ENCODE data around the gene ITGAX.

The ITGAX gene

GRCh38 chr16:31395647-31396046 lies 40.7 kb downstream of the ITGAX start:
- Histone ChIP-seq H3K4me3 (ENCODE audit: low read depth in 1 of 2, low read length in 2 of 2) (no peak overlapping the region), H3K9me3 (ENCODE audit: control insufficient read depth in 1 of 2, low read length in 2 of 2) (no peaks in the 10 kb centered on the region)

DNA sequence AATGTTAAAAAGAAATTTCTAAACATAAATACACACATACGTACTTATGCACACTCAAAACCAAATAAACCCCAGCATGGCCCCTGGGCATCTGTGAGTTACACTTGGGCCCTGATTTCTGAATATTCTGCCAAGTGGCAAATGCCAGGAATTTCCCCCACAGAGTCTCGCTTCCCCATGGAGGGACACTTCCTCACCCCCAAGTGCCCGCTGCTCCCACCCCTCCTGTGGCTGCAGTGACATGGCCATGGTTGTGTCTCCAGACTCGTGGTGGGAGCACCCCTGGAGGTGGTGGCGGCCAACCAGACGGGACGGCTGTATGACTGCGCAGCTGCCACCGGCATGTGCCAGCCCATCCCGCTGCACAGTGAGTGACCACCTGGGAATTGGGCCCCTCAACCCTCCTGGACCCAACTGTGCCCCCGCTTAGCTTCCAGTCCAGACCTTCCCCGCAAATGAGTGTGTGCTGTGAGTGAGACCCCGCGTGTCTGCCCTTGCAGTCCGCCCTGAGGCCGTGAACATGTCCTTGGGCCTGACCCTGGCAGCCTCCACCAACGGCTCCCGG lies 42.2 kb downstream of the ITGAX start:
- no peak overlapping the region for H3K9ac ChIP-seq (ENCODE audit: low read depth in 1 of 2, low read length in 2 of 2)
- H3K36me3 ChIP-seq (ENCODE audit: control insufficient read depth in 1 of 2, insufficient read depth in 2 of 2, low read length in 2 of 2) = no peaks in the 10 kb centered on the region
- H3K4me3 ChIP-seq (ENCODE audit: low read depth in 1 of 2, low read length in 2 of 2) = no peak overlapping the region
- no peaks in the 10 kb centered on the region for H3K4me1 ChIP-seq (ENCODE audit: control insufficient read depth in 1 of 2, insufficient read depth in 2 of 2, low read length in 2 of 2)
- H3K27ac ChIP-seq (ENCODE audit: low read depth, low read length) = no peak overlapping the region
- no peaks in the 10 kb centered on the region for H3K9me3 ChIP-seq (ENCODE audit: control insufficient read depth in 1 of 2, low read length in 2 of 2)
- H3K27me3 ChIP-seq (ENCODE audit: control insufficient read depth in 1 of 2, insufficient read depth in 2 of 2, low read length in 2 of 2) = no peaks in the 10 kb centered on the region

More at GRCh38 chr16:31395647-31396046, 40.7 kb downstream of the ITGAX start:
- no peaks in the 10 kb centered on the region for H3K4me1 ChIP-seq (ENCODE audit: control insufficient read depth in 1 of 2, insufficient read depth in 2 of 2, low read length in 2 of 2)
- no peaks in the 10 kb centered on the region for H3K36me3 ChIP-seq (ENCODE audit: control insufficient read depth in 1 of 2, insufficient read depth in 2 of 2, low read length in 2 of 2)
- no peak overlapping the region for H3K27ac ChIP-seq (ENCODE audit: low read depth, low read length)
- no peaks in the 10 kb centered on the region for H3K27me3 ChIP-seq (ENCODE audit: control insufficient read depth in 1 of 2, insufficient read depth in 2 of 2, low read length in 2 of 2)
- no peak overlapping the region for H3K9ac ChIP-seq (ENCODE audit: low read depth in 1 of 2, low read length in 2 of 2)

DNA sequence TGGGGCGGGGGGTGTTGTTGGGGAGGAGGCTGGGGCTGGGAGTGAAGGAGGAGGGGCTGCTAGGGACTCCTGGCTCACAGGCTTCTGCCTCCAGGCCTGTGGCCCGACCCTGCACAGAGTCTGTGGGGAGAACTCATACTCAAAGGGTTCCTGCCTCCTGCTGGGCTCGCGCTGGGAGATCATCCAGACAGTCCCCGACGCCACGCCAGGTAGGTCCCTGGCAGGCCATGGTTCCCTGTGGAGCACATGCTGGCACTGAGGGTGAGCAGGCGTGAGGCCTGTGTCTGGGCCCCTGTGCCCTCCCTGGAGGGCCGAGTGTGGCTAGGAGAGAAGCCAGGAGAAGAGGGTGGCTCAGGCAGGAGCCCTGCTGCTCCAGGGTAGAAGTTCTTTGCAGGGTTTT lies 42.7 kb downstream of the ITGAX start:
- no peak overlapping the region for H3K9ac ChIP-seq (ENCODE audit: low read depth in 1 of 2, low read length in 2 of 2)
- no peaks in the 10 kb centered on the region for H3K9me3 ChIP-seq (ENCODE audit: control insufficient read depth in 1 of 2, low read length in 2 of 2)
- H3K4me3 ChIP-seq (ENCODE audit: low read depth in 1 of 2, low read length in 2 of 2) = no peak overlapping the region
- H3K36me3 ChIP-seq (ENCODE audit: control insufficient read depth in 1 of 2, insufficient read depth in 2 of 2, low read length in 2 of 2) = no peaks in the 10 kb centered on the region
- no peaks in the 10 kb centered on the region for H3K27me3 ChIP-seq (ENCODE audit: control insufficient read depth in 1 of 2, insufficient read depth in 2 of 2, low read length in 2 of 2)
- H3K27ac ChIP-seq (ENCODE audit: low read depth, low read length) = no peak overlapping the region
- no peaks in the 10 kb centered on the region for H3K4me1 ChIP-seq (ENCODE audit: control insufficient read depth in 1 of 2, insufficient read depth in 2 of 2, low read length in 2 of 2)

GRCh38 chr16:31400191-31400590 lies 45.2 kb downstream of the ITGAX start:
- Histone ChIP-seq H3K9me3 (ENCODE audit: control insufficient read depth in 1 of 2, low read length in 2 of 2) (no peaks in the 10 kb centered on the region), H3K4me1 (ENCODE audit: control insufficient read depth in 1 of 2, insufficient read depth in 2 of 2, low read length in 2 of 2) (no peaks in the 10 kb centered on the region), H3K27ac (ENCODE audit: low read depth, low read length) (no peak overlapping the region), H3K4me3 (ENCODE audit: low read depth in 1 of 2, low read length in 2 of 2) (no peak overlapping the region), H3K27me3 (ENCODE audit: control insufficient read depth in 1 of 2, insufficient read depth in 2 of 2, low read length in 2 of 2) (no peaks in the 10 kb centered on the region), H3K36me3 (ENCODE audit: control insufficient read depth in 1 of 2, insufficient read depth in 2 of 2, low read length in 2 of 2) (no peaks in the 10 kb centered on the region), H3K9ac (ENCODE audit: low read depth in 1 of 2, low read length in 2 of 2) (no peak overlapping the region)

DNA sequence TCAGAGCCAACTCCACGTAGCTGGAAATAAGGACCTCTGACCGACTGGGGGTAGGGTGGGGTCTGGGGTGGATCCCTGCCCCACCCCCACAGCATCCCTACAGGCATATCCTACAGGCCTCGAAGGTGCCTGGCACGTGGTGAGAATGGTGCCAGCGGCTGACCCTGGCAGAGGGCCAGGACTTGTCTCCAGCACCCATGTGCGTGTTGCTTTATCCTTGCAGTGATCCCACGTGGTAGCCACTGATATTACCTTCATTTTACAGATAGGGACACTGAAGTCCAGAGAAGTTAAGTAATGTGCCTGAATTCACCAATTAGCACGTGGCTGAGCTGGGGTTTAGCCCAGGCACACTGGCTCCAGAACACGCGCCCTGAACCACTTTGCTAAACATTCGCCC lies 46.5 kb downstream of the ITGAX start:
- Histone ChIP-seq H3K27me3 (ENCODE audit: control insufficient read depth in 1 of 2, insufficient read depth in 2 of 2, low read length in 2 of 2) (no peaks in the 10 kb centered on the region), H3K4me1 (ENCODE audit: control insufficient read depth in 1 of 2, insufficient read depth in 2 of 2, low read length in 2 of 2) (no peaks in the 10 kb centered on the region), H3K27ac (ENCODE audit: low read depth, low read length) (no peak overlapping the region), H3K9me3 (ENCODE audit: control insufficient read depth in 1 of 2, low read length in 2 of 2) (no peaks in the 10 kb centered on the region), H3K36me3 (ENCODE audit: control insufficient read depth in 1 of 2, insufficient read depth in 2 of 2, low read length in 2 of 2) (no peaks in the 10 kb centered on the region), H3K4me3 (ENCODE audit: low read depth in 1 of 2, low read length in 2 of 2) (no peak overlapping the region), H3K9ac (ENCODE audit: low read depth in 1 of 2, low read length in 2 of 2) (no peak overlapping the region)

DNA sequence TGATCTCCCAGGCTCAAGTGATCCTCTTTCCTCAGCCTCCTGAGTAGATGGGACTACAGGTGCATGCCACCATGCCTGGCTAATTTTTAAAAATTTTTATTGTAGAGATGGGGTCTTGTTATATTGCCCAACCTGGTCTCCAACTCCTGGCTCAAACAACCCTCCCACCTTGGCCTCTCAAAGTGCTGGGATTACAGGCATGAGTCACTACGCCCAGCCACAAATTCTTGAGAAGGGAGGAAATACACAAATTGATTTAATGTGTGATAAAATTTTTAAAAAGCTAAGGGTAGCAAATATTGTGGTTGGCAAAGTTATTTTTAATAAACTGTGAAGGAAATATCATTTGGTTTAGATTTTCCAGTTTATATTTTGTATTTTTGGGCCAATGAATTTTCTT lies 47.7 kb downstream of the ITGAX start:
- H3K4me1 ChIP-seq (ENCODE audit: control insufficient read depth in 1 of 2, insufficient read depth in 2 of 2, low read length in 2 of 2) = no peaks in the 10 kb centered on the region
- H3K9ac ChIP-seq (ENCODE audit: low read depth in 1 of 2, low read length in 2 of 2) = no peak overlapping the region
- H3K27me3 ChIP-seq (ENCODE audit: control insufficient read depth in 1 of 2, insufficient read depth in 2 of 2, low read length in 2 of 2) = no peaks in the 10 kb centered on the region
- no peak overlapping the region for H3K4me3 ChIP-seq (ENCODE audit: low read depth in 1 of 2, low read length in 2 of 2)
- no peak overlapping the region for H3K27ac ChIP-seq (ENCODE audit: low read depth, low read length)
- no peaks in the 10 kb centered on the region for H3K36me3 ChIP-seq (ENCODE audit: control insufficient read depth in 1 of 2, insufficient read depth in 2 of 2, low read length in 2 of 2)
- H3K9me3 ChIP-seq (ENCODE audit: control insufficient read depth in 1 of 2, low read length in 2 of 2) = no peaks in the 10 kb centered on the region

DNA sequence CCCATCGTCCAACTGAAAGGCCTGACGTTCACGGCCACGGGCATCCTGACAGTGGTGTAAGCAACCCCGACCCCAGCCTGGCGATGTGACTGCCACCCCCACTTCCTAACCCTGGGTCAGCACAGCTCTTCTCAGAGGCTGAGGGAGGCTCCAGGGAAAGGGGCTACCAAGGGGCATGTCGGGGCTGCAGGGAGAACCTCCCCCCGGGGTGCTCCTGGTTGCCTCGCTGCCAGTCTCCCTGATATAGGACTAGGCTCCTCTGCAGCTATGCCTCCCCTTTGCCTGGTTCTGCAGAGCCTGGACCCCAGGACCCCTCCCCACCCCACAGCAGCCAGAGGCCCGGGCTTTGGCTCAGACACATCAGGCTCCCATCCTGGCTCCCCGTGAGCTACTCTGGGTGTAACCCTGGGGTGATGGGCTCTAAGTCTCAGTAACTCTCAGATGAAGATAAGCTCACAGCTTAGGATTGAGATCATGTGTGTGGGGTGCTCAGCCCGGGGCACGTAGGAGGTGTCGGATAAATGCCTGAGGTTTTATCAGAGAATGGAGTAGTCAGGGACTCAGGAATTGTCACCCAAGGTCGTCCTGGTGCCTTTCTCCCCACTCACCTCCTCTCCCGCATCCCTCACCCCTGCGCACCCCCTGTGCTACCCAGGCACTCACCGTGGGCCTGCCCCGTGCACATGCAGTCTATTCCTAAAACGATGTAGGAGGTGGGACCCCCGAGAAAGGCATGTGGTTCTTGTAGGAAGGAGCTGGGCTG lies 48.8 kb downstream of the ITGAX start:
- no peak overlapping the region for H3K4me3 ChIP-seq (ENCODE audit: low read depth in 1 of 2, low read length in 2 of 2)
- H3K36me3 ChIP-seq (ENCODE audit: control insufficient read depth in 1 of 2, insufficient read depth in 2 of 2, low read length in 2 of 2) = no peaks in the 10 kb centered on the region
- no peaks in the 10 kb centered on the region for H3K4me1 ChIP-seq (ENCODE audit: control insufficient read depth in 1 of 2, insufficient read depth in 2 of 2, low read length in 2 of 2)
- no peaks in the 10 kb centered on the region for H3K9me3 ChIP-seq (ENCODE audit: control insufficient read depth in 1 of 2, low read length in 2 of 2)
- no peak overlapping the region for H3K9ac ChIP-seq (ENCODE audit: low read depth in 1 of 2, low read length in 2 of 2)
- no peaks in the 10 kb centered on the region for H3K27me3 ChIP-seq (ENCODE audit: control insufficient read depth in 1 of 2, insufficient read depth in 2 of 2, low read length in 2 of 2)
- H3K27ac ChIP-seq (ENCODE audit: low read depth, low read length) = no peak overlapping the region

DNA sequence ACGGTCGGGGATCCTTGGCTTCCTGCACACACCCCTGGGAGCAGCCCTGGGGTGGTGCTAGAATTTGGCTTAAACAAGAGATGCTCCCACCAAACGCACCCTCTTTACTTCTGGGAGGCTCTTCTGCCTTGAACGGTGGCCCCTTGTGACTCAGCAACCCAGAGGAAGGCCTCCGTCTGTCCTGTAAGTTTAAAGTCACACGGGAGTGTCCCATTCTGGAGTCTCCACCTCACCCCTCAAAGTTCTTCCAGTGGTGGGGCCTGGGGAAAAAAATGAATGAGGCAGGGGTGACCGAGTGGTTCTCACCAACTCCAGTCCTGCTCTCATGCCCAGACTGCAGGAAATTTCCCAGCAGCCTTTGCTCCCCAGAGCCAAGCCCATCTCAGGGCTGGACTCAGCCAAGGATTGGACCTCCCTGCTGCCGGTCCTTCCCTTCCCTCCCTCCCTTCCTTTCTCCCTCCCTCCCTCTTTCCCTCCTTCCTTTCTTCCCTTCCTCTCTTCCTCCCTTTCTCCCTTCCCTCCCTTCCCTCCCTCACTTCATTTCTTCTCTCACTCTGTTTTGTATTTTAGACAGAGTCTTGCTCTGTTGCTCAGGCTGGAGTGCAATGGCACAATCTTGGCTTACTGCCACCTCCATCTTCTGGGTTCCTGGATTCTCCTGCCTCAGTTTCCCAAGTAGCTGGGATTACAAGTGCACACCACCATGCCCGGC lies 49.5 kb downstream of the ITGAX start:
- no peaks in the 10 kb centered on the region for H3K9me3 ChIP-seq (ENCODE audit: control insufficient read depth in 1 of 2, low read length in 2 of 2)
- H3K27ac ChIP-seq (ENCODE audit: low read depth, low read length) = no peak overlapping the region
- H3K4me3 ChIP-seq (ENCODE audit: low read depth in 1 of 2, low read length in 2 of 2) = no peak overlapping the region
- no peaks in the 10 kb centered on the region for H3K27me3 ChIP-seq (ENCODE audit: control insufficient read depth in 1 of 2, insufficient read depth in 2 of 2, low read length in 2 of 2)
- no peak overlapping the region for H3K9ac ChIP-seq (ENCODE audit: low read depth in 1 of 2, low read length in 2 of 2)
- no peaks in the 10 kb centered on the region for H3K4me1 ChIP-seq (ENCODE audit: control insufficient read depth in 1 of 2, insufficient read depth in 2 of 2, low read length in 2 of 2)
- H3K36me3 ChIP-seq (ENCODE audit: control insufficient read depth in 1 of 2, insufficient read depth in 2 of 2, low read length in 2 of 2) = no peaks in the 10 kb centered on the region

- no peak overlapping the region for H3K4me3 ChIP-seq (ENCODE audit: low read depth in 1 of 2, low read length in 2 of 2)
- H3K9ac ChIP-seq (ENCODE audit: low read depth in 1 of 2, low read length in 2 of 2) = no peak overlapping the region
- no peak overlapping the region for H3K27ac ChIP-seq (ENCODE audit: low read depth, low read length)
- H3K27me3 ChIP-seq (ENCODE audit: control insufficient read depth in 1 of 2, insufficient read depth in 2 of 2, low read length in 2 of 2) = no peaks in the 10 kb centered on the region
- no peaks in the 10 kb centered on the region for H3K36me3 ChIP-seq (ENCODE audit: control insufficient read depth in 1 of 2, insufficient read depth in 2 of 2, low read length in 2 of 2)
- H3K9me3 ChIP-seq (ENCODE audit: control insufficient read depth in 1 of 2, low read length in 2 of 2) = no peaks in the 10 kb centered on the region
- no peaks in the 10 kb centered on the region for H3K4me1 ChIP-seq (ENCODE audit: control insufficient read depth in 1 of 2, insufficient read depth in 2 of 2, low read length in 2 of 2)
Observed at GRCh38 chr16:31407406-31407805, 52.4 kb downstream of the ITGAX start.

DNA sequence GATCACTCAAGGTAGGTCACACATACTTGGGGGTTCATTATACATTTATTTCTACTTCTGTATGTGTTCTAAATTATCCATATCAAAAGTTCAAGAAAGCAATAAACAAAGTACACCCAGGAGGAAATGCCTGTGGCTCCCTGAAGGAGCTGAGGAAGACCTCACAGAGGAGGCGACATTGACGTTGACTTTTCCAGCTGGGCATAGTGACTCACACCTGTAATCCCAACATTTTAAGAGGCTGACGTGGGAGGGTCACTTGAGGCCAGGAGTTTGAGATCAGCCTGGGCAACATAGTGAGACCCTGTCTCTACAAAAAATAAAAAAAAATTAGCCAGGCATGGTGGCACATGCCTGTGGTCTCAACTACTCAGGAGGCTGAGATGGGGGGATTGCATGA lies 54.5 kb downstream of the ITGAX start:
- no peak overlapping the region for H3K27ac ChIP-seq (ENCODE audit: low read depth, low read length)
- H3K9me3 ChIP-seq (ENCODE audit: control insufficient read depth in 1 of 2, low read length in 2 of 2) = no peaks in the 10 kb centered on the region
- no peaks in the 10 kb centered on the region for H3K27me3 ChIP-seq (ENCODE audit: control insufficient read depth in 1 of 2, insufficient read depth in 2 of 2, low read length in 2 of 2)
- H3K36me3 ChIP-seq (ENCODE audit: control insufficient read depth in 1 of 2, insufficient read depth in 2 of 2, low read length in 2 of 2) = no peaks in the 10 kb centered on the region
- no peak overlapping the region for H3K4me3 ChIP-seq (ENCODE audit: low read depth in 1 of 2, low read length in 2 of 2)
- H3K9ac ChIP-seq (ENCODE audit: low read depth in 1 of 2, low read length in 2 of 2) = no peak overlapping the region
- H3K4me1 ChIP-seq (ENCODE audit: control insufficient read depth in 1 of 2, insufficient read depth in 2 of 2, low read length in 2 of 2) = no peaks in the 10 kb centered on the region
